GM19043 (cell line): ENCODE results near the gene SLX4IP.
"Not testable (repeated sequence)": the region's sequence is repeated elsewhere in the genome, so short reads cannot be mapped to it uniquely, and the experiment has no call there.

Experiments
- ATAC-seq: cut with Tn5 transposase; IDR thresholded peaks from one replicate; pipeline ENCODE4 v1.9.1; 2021; ENCODE audit warnings: low read depth; ENCODE audit not compliant: unreplicated experiment

SLX4IP gene

GRCh38 chr20:10563935-10564492 lies 128.9 kb downstream of the SLX4IP start:
- ATAC-seq: no peak

GRCh38 chr20:10565191-10565921 lies 130.3 kb downstream of the SLX4IP start:
- ATAC-seq: no peak

GRCh38 chr20:10565922-10566897 lies 131.1 kb downstream of the SLX4IP start:
- no peak for ATAC-seq

- ATAC-seq: no peak
Observed at GRCh38 chr20:10568032-10568431, 132.9 kb downstream of the SLX4IP start.

GRCh38 chr20:10571313-10571815 lies 136.3 kb downstream of the SLX4IP start:
- ATAC-seq: no peak

- no peak for ATAC-seq
Observed at GRCh38 chr20:10572853-10573252, 137.7 kb downstream of the SLX4IP start.

GRCh38 chr20:10573273-10573950 lies 138.3 kb downstream of the SLX4IP start:
- no peak for ATAC-seq

- no peak for ATAC-seq
Observed at GRCh38 chr20:10573951-10574339, 138.8 kb downstream of the SLX4IP start.

GRCh38 chr20:10576411-10577090 lies 141.4 kb downstream of the SLX4IP start:
- no peak for ATAC-seq

- ATAC-seq: no peak
Observed at GRCh38 chr20:10577648-10578047, 142.5 kb downstream of the SLX4IP start.

GRCh38 chr20:10578607-10579006 lies 143.5 kb downstream of the SLX4IP start:
- ATAC-seq: no peak

- no peak for ATAC-seq
Observed at GRCh38 chr20:10579942-10580341, 144.8 kb downstream of the SLX4IP start.

GRCh38 chr20:10580700-10581099 lies 145.6 kb downstream of the SLX4IP start:
- ATAC-seq: no peak

GRCh38 chr20:10581823-10582222 lies 146.7 kb downstream of the SLX4IP start:
- ATAC-seq: no peak

- no peak for ATAC-seq
Observed at GRCh38 chr20:10584371-10584770, 149.3 kb downstream of the SLX4IP start.

- ATAC-seq: no peak
Observed at GRCh38 chr20:10585308-10585707, 150.2 kb downstream of the SLX4IP start.

GRCh38 chr20:10586296-10586695 lies 151.2 kb downstream of the SLX4IP start:
- no peak for ATAC-seq

- not testable (repeated sequence) for ATAC-seq
Observed at GRCh38 chr20:10590446-10590845, 155.3 kb downstream of the SLX4IP start.

GRCh38 chr20:10590950-10591671 lies 156.0 kb downstream of the SLX4IP start:
- no peak for ATAC-seq
